ENCODE data around the gene GSKIP.
A peak's percentile ranks its signal among the peaks of the same experiment; 100 is the strongest.

The GSKIP gene

DNA sequence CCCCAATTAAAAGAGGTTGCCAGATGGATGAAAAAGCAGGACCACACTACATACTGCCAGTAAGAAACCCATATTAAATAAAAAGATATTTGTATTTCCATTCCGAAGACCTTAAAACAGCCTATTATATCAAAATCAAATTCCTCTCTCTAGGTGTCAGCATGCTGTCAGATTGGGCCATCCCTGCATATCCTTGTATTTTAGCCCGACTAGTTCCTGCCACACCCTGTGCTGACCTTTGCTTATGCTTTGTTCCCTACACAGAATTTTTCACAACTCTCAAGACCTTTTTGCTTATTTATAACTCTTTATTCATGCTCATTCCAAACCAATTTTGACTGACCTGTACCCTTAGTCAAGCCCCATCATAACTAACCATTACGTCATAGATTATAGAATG is 12.8 kb downstream of the GSKIP start:
- no peak for DNase-seq (ENCODE audit: low read depth in 2 of 2)

DNA sequence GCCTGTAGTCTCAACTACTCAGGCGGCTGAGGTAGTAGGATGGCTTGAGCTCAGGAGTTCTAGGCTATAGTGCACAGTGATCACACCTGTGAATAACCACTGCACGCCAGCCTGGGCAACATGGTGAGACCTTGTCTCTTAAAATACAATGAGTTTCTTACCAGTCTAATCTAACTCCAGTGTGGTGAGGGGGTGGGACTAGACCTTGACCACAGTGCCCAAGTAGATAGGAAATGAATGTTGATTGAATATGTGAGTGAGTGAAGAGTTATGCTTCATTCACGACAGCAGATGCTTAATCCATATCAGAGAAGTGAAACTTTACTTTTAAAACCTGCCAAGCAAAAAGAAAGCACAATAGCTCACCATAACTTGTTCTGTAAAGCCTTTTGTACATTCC is 17.4 kb downstream of the GSKIP start:
- no peak for DNase-seq (ENCODE audit: low read depth in 2 of 2)

DNA sequence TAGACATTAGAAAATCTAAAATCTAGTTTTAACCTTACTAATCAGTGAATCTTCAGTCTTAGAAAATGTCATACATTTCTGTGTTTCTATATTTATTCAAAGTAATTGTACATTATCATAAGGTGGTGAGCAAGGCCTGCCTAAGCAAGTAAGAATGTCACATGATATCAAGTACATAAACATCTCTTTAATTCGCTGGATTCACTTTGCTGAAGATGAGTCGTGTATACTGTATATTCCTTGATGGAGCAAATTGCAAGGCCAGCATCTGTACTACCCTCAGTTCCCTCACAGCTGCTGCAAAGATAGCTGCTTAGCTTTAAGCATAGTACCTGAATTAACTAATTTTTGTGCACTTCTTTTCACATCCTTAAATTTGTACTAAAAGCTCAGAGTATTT is 20.1 kb downstream of the GSKIP start:
- no peak for DNase-seq (ENCODE audit: low read depth in 2 of 2)

DNA sequence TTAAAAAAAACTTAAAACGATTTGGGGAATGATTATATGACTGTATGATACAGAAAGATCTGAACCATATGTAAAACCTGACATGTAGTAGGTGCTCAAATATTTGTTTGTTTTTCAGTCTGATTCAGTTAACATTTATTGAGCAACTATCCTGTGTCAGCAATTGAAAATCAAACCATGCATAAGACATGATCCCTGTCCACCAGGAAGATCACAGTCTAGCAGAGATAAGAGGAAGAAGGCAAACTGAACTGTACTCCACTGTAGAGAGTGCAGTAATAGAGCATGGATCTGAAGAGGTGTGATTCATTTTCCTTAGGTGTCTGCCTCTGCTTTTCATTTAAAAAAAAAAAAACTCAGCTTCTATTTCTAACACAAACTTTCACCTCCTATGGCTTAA is 20.7 kb downstream of the GSKIP start:
- DNase-seq (ENCODE audit: low read depth in 2 of 2): no peak

DNA sequence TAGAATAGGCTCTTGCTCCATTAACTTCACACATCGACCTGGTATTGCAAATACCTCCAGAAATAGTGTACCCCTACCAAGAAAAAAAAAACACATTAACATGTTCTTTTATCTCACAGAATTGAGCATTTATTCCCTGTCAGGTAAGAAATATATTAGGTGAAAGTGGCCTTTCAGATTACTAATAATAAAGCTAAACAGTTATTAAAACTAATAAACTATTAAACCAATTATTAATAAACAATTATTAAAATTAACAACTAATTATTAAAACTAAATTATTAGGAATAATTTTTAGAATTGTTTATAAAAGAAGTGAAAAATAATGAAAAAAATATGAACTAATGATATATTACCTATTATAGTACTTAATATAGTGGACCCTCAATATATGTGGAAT is 21.4 kb downstream of the GSKIP start:
- DNase-seq (ENCODE audit: low read depth in 2 of 2): no peak

DNA sequence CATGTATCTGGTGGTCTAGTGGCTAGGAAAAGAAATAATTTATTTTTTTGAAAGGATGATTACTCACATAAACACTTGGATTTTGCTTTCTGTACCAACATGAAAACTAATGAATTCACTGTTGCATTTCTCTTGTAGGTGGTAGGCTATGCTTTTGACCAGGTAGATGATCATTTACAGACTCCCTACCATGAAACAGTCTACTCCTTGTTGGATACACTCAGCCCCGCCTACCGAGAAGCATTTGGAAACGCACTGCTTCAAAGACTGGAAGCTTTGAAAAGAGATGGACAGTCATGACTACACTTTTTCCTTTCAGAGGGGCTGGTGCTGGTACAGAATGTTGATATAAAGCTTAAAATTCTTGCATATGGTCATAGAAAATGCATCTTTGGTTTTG is 22.1 kb downstream of the GSKIP start:
- DNase-seq (ENCODE audit: low read depth in 2 of 2): no peak

DNA sequence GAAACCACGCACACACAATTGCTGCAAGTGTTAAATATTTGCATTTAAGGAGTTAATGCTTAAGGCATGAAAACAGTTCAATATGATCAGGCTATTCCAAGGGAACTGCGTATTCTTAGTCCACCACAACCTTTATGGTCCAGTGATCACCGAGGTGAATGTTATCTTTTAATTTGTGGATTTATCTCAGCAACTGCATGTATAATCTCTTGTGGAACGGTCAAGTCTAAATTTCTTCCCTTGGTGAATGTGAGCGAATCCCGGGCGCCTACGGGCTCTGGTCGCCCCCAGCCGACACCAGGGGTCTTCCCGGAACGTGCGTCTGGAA is 27.6 kb downstream of the GSKIP start:
- no peak for DNase-seq (ENCODE audit: low read depth in 2 of 2)

DNA sequence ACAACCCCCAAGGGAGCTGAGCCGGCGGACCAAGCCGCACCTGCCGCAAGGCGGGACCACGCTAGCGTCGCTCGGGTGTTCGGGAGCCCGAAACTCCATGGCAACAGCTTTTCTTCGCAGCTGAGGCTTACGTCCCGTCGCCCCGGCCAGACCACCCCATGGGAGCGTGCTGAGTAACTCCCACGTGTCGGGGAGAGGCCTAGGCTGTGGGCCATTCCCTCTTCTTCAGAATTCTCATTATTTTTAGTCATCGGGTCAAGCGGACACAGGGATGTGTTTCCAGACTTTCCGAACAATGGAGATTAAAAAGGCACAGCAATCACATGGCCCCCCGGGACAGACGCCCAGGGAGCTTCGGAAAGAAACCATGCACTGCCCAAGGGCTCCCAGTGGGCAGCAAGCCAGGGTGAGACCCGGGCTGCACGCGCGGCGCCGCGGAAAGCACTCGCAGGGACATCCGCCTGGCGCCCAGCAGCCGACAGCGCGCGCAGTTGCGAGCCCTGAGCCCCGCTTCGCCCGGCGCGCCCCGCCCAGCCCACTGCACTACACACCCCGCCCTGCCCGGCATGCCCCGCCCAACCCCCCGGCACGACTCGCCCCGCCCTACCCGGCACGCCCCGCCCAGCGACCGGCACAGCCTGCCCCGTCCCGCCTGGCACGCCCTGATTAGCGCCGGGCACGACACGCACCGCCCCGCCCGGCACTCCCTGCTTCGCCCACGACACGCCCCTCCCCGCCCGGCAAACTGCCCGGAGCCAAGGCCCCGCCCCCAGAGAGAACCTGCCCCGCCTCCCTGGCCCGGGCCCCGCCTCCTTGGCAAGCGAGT is 28.2 kb downstream of the GSKIP start:
- peak; percentile 100 for DNase-seq (ENCODE audit: low read depth in 2 of 2)

DNA sequence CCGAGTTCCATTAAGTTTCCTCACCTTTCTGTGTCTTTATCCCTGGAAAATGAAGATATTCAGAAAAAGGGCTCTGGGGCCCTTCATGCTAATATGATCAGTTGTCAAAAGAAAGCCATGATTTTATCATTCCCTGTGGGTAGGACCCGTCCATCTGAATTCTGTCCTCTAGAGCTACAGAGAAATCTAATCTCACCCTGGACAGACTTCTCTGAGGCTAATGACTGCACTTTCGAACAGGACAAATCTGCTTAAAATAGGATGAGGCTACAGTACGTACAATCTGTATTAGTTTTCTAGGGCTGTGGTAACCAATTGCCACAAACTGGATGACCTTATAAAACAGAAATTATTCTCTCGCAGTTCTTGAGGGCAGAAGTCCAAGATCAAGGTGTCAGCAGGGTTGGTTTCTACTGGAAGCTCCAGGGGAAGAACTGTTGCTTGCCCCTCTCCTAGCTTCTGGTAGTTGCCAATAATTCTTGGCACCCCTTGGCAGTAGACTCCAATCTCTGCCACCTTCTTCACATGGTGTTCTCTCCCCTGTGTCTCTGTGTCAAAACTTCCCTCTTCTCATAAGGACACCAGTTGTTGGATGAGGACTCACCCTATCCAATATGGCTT is 29.9 kb downstream of the GSKIP start:
- no peak for DNase-seq (ENCODE audit: low read depth in 2 of 2)

DNA sequence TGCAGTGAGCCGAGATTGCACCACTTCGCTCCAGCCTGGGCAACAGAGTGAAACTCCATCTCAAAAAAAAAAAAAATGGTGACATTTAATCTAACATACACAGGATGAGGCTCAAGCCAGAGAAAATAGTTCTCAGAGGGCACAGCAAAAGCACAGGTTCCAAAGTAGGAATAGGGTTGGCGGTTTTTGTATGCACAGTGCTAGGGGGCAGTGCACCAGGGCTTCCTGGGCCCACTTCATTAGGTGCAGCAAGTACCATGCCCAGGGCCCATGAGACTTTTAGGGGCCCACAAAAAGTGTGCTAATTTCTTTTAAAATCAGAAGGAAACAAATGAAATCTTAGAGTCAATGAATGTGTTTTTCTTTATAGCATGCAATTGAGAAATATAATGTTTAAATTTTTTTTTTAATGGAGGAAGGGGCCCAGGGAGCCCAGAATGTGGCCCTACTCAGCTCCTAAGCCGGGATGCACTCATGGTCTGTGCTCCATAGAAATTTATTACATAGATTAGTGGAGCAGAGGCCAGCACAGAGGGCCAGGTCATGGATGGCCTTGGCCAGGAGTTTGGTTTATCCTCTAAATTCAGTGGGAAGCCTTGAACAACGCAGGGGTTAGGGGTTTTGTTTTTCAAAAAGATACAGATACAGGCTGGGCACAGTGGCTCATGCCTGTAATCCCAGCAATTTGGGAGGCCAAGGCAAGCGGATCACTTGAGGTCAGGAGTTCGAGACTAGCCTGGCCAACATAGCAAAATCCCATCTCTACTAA is 30.9 kb downstream of the GSKIP start:
- DNase-seq (ENCODE audit: low read depth in 2 of 2): no peak

DNA sequence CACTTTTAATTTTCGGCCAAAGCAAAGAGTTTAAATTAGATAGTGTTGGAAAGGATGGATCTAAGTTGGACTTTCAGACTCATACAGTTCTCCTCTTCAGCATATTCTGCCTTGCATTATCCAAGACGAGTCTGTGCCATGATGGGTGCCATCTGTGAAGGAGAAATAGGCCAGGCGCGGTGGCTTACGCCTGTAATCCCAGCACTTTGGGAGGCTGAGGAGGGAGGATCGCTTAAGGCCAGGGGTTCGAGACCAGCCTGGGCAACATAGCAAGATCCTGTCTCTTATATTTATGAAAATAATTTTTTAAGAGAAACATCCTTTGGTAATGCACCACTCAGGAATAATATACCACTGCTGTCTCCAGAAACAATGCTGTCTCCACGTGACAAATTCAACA is 35.1 kb downstream of the GSKIP start:
- DNase-seq (ENCODE audit: low read depth in 2 of 2): no peak

DNA sequence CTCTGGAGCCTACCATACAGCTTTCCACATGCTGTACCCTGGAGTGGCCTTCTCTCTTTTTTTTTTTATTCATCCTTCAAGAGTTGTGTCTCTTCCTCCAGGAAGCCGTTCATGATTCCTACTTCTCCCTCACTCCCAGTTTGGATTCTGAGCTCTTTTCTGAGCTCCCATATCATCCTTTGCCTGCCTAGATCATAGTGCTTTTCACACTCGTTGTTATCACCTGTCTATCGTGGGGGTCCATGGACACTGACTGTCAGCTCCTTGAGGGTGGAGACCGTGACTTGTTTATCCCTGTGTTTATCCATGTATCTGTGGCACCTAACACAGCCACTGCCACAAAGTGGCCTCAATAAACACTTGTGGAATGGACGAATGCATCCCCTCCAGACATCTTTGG is 35.6 kb downstream of the GSKIP start:
- DNase-seq (ENCODE audit: low read depth in 2 of 2): no peak

DNA sequence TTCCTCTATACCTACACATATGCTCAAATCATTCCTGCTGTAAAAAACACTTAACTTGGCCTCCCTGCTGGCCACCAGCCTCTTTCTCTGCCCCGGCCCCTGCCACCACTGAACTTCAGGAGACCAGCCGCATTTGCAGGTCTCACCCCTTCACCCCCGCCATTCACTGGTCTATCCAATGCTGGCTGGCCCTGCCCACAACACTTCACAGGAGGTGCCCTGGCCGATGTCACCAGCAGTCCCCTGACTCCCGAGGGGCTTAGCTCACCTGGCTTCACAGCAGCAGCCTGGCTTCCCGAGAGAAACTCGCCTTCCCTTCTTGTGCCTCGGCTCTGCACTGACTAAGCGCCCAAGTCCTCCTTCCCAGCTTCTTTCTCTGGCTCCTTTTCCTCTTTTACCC is 36.1 kb downstream of the GSKIP start:
- DNase-seq (ENCODE audit: low read depth in 2 of 2): no peak

DNA sequence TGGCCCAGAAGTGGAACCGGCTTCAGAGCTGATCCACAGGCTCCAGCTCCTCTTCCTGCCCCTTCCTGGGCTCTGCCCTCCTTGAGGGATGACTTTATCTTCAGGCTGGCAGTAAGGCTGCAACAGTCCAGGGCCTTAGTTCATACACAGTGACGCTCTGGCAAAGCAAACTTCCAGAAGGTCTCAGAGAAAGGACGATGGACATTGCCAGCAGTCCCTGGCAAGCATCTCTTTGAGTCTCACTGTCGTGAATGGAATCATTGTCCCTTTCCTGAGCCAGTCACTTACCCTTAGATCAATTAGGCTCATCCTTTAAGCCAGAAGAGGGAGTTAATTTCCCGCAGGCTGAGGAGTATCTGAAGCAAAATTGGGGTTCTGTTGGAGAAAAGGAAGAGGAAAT is 37.2 kb downstream of the GSKIP start:
- DNase-seq (ENCODE audit: low read depth in 2 of 2): no peak

DNA sequence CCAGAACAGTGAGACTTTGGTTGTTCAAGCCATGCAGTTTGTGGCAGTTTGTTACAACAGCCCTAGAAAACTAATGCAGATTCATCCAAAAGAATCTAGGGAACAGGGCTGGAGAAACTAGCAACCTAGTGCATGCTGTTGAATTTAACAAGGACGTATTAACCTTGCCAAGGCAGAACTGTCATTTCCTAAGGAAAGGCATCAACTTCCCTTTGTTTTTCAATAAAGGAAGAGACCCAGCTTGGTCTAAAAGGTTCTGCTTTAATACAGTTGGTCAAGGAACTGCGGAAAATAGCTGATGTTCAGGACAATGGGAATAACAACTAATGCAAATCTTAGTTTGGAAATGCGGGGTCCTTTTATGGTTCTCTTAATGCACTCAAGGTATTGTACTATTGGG is 40.1 kb downstream of the GSKIP start:
- no peak for DNase-seq (ENCODE audit: low read depth in 2 of 2)

DNA sequence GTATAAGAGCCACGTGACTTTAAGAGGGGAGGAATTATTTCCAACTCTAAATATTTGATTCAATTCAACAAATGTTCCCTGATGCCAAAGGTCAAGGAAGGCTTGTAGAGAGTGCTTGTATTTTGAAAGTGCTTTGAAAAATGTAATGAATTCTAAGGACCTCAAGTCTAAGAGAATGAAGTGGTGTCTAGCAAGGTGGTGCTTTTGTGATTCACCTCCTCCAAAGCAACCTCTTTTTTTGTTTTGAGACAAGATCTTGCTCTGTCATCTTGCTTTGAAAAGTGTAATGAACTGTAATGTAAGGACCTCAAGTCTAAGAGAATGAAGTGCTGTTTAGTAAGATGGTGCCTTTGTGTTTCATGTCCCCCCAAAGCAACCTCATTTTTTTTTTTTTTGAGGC is 42.4 kb downstream of the GSKIP start:
- DNase-seq (ENCODE audit: low read depth in 2 of 2): no peak

DNA sequence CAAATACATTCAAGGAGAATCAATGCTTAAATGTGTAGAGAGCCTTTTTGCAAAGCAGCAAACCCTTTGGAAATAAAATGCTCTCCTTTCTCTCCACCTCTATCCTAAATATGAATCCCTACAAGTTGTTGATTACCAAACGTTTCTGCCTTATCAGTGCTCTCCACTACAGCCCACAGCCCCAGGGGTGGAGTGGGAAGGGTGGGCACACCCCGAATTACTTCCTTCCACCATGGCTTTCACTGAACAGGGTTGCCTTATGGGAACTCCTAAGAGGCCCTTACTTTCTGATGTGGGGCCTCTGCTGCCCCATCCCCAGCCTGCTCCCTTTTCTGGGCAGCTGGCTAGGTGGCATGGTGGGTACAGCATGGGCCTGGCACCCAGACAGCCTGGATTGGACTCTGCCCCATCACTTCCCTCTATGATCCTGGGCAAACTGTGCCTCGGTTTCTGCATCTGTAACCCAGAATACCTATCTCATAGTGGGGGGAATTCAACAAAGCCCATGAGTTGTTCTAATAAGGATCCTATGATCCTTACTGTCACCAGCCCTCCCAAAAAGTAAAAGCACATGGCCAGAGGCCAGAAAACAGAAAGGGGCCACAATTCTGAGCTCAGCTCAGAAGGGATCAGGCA is 44.7 kb downstream of the GSKIP start:
- DNase-seq (ENCODE audit: low read depth in 2 of 2): no peak

DNA sequence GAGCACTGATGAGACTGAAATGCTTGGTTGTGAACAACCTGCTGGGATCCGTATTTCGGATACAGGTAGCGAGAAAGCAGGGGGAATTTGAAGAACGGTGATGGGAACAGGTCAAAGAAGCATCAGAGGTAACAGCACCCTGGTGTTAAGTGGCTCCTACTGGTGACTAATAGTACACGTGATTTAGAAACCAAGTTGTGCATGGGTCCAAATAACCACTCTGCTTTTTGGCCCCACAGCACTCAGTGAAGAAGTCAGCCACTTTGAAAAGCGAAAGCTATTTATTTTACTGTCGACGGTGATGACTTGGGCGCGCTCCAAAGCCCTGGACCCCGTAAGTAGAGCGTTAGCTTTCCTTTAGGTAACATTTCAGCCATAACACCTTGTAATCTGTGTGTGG is 45.3 kb downstream of the GSKIP start:
- DNase-seq (ENCODE audit: low read depth in 2 of 2): no peak

DNA sequence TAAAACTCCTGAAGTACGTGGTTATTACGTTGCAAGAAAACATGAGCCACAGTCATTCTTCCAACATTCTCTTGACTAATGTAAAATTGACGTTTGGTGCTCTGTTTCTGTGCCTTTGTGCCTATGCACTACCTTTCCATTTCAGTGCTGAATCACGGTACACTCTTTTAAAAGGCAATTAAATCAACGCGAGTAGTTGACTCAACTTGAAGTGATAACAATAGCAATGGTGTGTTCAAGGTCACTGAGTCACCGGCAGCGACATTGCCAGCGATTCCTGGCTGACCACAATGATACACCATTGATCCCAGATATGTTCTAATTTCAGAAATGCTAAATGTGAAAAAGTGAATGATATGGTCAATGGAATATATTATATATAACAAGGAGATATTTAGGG is 46.4 kb downstream of the GSKIP start:
- no peak for DNase-seq (ENCODE audit: low read depth in 2 of 2)

DNA sequence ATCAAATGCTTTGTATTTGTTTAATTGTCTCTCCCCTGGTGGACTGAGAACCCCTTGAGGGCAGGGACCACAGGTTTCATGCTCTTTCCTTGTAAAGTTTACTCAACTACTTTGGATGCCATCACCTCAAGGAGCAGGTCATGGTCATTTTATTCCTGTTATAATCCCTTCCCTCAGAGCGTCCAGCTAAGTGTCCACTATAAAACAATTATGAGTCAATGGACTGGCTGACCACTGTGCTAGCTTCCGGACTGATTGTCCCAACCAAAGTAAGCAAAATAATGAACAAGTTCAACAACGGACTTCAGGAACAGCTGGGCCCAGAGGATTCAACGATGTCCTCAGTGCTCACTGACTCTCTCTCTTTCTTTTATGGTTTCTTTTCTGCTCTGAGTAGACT is 46.8 kb downstream of the GSKIP start:
- no peak for DNase-seq (ENCODE audit: low read depth in 2 of 2)

DNA sequence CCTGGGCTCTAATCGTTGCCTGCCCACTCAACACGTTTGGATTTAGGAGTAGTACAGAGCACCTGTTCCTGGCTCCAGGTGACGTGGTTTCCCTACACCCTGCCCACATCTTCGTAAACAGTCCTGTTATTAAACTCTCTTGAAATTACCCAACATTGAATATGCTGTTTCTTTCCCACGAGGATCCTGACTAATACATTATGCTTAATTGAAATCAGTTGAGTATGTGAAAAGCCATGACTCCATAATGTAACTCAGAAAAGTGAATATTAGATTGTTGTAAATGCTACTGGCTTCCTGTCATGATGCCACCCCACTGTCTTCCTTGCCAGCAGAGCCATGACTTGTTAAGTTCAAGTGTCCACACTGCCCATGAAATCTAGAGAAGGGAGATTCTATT is 50.2 kb downstream of the GSKIP start:
- no peak for DNase-seq (ENCODE audit: low read depth in 2 of 2)

DNA sequence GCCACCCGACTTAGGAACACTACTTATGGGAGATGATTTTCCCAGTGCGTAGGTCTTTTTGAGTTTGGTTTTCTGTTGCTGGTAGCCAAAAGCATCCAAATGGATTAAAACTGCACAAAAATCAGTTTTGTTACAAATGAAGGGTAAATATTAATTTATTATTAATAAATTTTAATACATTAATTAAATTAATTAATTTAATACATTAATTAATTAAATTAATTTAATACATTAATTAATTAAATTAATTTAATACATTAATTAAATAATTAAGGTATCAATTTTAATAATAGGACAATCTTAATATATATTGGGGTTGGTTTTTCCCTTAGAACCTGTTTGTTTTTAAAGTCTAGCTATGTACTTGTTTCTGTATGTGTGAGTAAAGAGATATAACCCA is 52.2 kb downstream of the GSKIP start:
- no peak for DNase-seq (ENCODE audit: low read depth in 2 of 2)

DNA sequence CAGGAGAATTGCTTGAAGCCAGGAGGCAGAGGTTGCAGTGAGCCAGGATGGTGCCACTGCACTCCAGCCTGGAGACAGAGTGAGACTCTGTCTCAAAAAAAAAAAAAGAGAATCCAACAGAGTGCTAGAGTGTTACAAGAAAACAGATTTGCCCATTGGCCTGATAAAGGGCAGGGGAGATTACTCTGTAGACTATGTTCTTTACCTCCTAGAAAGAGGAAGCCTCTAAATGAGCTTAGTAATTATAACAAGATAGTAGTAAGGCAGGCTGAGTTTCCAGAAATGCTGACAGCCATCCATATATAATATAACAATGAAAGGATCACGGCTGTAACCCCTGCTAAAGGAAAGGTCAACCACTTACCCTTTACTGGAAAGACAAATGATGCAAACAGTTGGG is 53.0 kb downstream of the GSKIP start:
- no peak for DNase-seq (ENCODE audit: low read depth in 2 of 2)
